GM12874 (cell line): ENCODE results near the gene NRXN3.

Experiments
- CTCF ChIP-seq: IDR thresholded peaks from 2 replicates; pipeline ENCODE4 v1.5.1; 2011; ENCODE audit warnings: low read depth, mild to moderate bottlenecking, control low read depth, low read length, moderate library complexity; ENCODE audit not compliant: insufficient read depth

NRXN3 gene

GRCh38 chr14:78131616-78132015 is 38.6 kb upstream of the NRXN3 start:
- TF ChIP-seq CTCF, result no peak

GRCh38 chr14:78135450-78135891 is 34.7 kb upstream of the NRXN3 start:
- no peak for TF ChIP-seq CTCF

GRCh38 chr14:78136695-78137094 is 33.5 kb upstream of the NRXN3 start:
- no peak for TF ChIP-seq CTCF

GRCh38 chr14:78141590-78141989 is 28.6 kb upstream of the NRXN3 start:
- no peak for TF ChIP-seq CTCF

GRCh38 chr14:78142998-78143397 is 27.2 kb upstream of the NRXN3 start:
- TF ChIP-seq CTCF, result no peak

- no peak for TF ChIP-seq CTCF
Observed at GRCh38 chr14:78143489-78144145, 26.6 kb upstream of the NRXN3 start.

GRCh38 chr14:78152201-78153063 is 17.7 kb upstream of the NRXN3 start:
- no peak for TF ChIP-seq CTCF
